Activated CD4-positive, alpha-beta T cell treated with anti-CD3 and anti-CD28 coated beads for 36 hours (primary cell): ENCODE results near the gene WDR20. TPM values are rescaled to one million over a fixed set of nuclear protein-coding genes. Genes with fewer than 3 reads are reported as not detected.
"Not testable (repeated sequence)": the region's sequence is repeated elsewhere in the genome, so short reads cannot be mapped to it uniquely, and the experiment has no call there.

Source experiments
- ATAC-seq: fragments of 200-7000 bp; cut with Tn5 transposase; one replicate; pipeline ENCODE4 v1.10.0; 2021; ENCODE audit warnings: mild to moderate bottlenecking, moderate library complexity
- CTCF ChIA-PET: fragments of 350-600 bp; sonication (Branson Sonifier 250); formaldehyde crosslinking; loops from one replicate; lab custom pipeline; 2021; ENCODE audit warnings: antibody characterized with exemption; lab: Charles Lee
- POLR2A ChIA-PET: fragments of 350-600 bp; sonication (Branson Sonifier 250); formaldehyde crosslinking; loops from one replicate; lab custom pipeline; 2021; ENCODE audit warnings: antibody characterized with exemption, inconsistent platforms; lab: Charles Lee
- DNase-seq: peaks from one replicate; pipeline ENCODE4 v3.0.0-alpha.2; 2020
- H3K27ac Mint-ChIP-seq: one replicate; pipeline ENCODE4 v1.8.0; 2021; ENCODE audit warnings: mixed read lengths
- H3K27me3 Mint-ChIP-seq: one replicate; pipeline ENCODE4 v1.8.0; 2021; ENCODE audit warnings: mixed read lengths
- H3K36me3 Mint-ChIP-seq: one replicate; pipeline ENCODE4 v1.8.0; 2021; ENCODE audit warnings: low read depth, mixed read lengths
- H3K4me1 Mint-ChIP-seq: one replicate; pipeline ENCODE4 v1.8.0; 2021; ENCODE audit warnings: mixed read lengths
- H3K4me3 Mint-ChIP-seq: one replicate; pipeline ENCODE4 v1.8.0; 2021; ENCODE audit warnings: mild to moderate bottlenecking, moderate library complexity, mixed read lengths
- H3K9me3 Mint-ChIP-seq: one replicate; pipeline ENCODE4 v1.8.0; 2021; ENCODE audit warnings: low read depth, mixed read lengths
- intact Hi-C, 2 experiments: fragments of 100-400 bp; cut with DNase I in 1 of 2; cut with micrococcal nuclease in 1 of 2; formaldehyde crosslinking; loops; one replicate each; pipeline versions ENCODE4 v1.14.2 to v1.15.1; 2022 to 2024; cut with DNase I, micrococcal nuclease
- total RNA-seq, 2 experiments: library from RNA; stranded (reverse); gene quantifications; one replicate each; pipeline ENCODE4 v1.2.3, GENCODE V29; 2021

WDR20 gene
- total RNA-seq, 2 experiments from 2014 or later = 18.2 to 24.8 TPM

GRCh38 chr14:102134021-102134420, 5.7 kb upstream of the WDR20 start:
- H3K27me3 Mint-ChIP-seq, intact Hi-C loops, H3K9me3 Mint-ChIP-seq, H3K36me3 Mint-ChIP-seq, CTCF ChIA-PET, H3K4me3 Mint-ChIP-seq, DNase-seq, H3K4me1 Mint-ChIP-seq, ATAC-seq, H3K27ac Mint-ChIP-seq: not testable (repeated sequence)
- POLR2A ChIA-PET = interaction anchor here (0.6 kb wide), 1 partner anchor 255 kb away, joined by 3 read pairs; no protein-coding TSS in a partner anchor

- POLR2A ChIA-PET, DNase-seq, H3K27ac Mint-ChIP-seq, H3K27me3 Mint-ChIP-seq, intact Hi-C loops, H3K4me3 Mint-ChIP-seq, H3K36me3 Mint-ChIP-seq, H3K9me3 Mint-ChIP-seq, ATAC-seq: not testable (repeated sequence)
- peaks cover 10% of the 10 kb centered on the region for H3K4me1 Mint-ChIP-seq
- CTCF ChIA-PET = interaction anchor here (0.6 to 0.7 kb wide), 2 partner anchors 172 to 1543 kb away, joined by 3 read pairs; no protein-coding TSS in a partner anchor
These were observed 5.0 kb upstream of the WDR20 start for GRCh38 chr14:102134719-102135118.

- ATAC-seq, H3K9me3 Mint-ChIP-seq, H3K4me3 Mint-ChIP-seq, DNase-seq, CTCF ChIA-PET, H3K36me3 Mint-ChIP-seq, H3K27ac Mint-ChIP-seq, intact Hi-C loops, POLR2A ChIA-PET, H3K27me3 Mint-ChIP-seq: not testable (repeated sequence)
- H3K4me1 Mint-ChIP-seq = peaks cover 10% of the 10 kb centered on the region
These were observed 4.2 kb upstream of the WDR20 start for GRCh38 chr14:102135456-102135855.

- ATAC-seq (no peak), DNase-seq (no peak)
- Mint-ChIP-seq H3K9me3 (no peaks in the 10 kb centered on the region), H3K4me3 (peak overlapping the region; percentile 96), H3K4me1 (peaks cover 21% of the 10 kb centered on the region), H3K36me3 (peaks cover 8% of the 10 kb centered on the region), H3K27ac (peak overlapping the region; percentile 62), H3K27me3 (no peaks in the 10 kb centered on the region)
- ChIA-PET CTCF (no interaction called here), POLR2A (interaction anchor here (0.6 to 0.7 kb wide), 2 partner anchors 110 to 461 kb away, joined by 3 to 6 read pairs; no protein-coding TSS in a partner anchor)
- intact Hi-C loops = loop anchor here (2.0 kb wide), 4 partner anchors 42 to 370 kb away; partner anchors contain the start of gene ANKRD9 (in 1 of the 2)
These were observed 1.2 kb upstream of the WDR20 start for GRCh38 chr14:102138535-102138934.

GRCh38 chr14:102138961-102139285, 774 bp upstream of the WDR20 start:
- Mint-ChIP-seq H3K27ac (peak overlapping the region; percentile 62), H3K27me3 (no peaks in the 10 kb centered on the region), H3K4me3 (peak overlapping the region; percentile 96), H3K9me3 (no peaks in the 10 kb centered on the region), H3K36me3 (peaks cover 8% of the 10 kb centered on the region), H3K4me1 (peaks cover 21% of the 10 kb centered on the region)
- POLR2A ChIA-PET = interaction anchor here (0.6 to 0.7 kb wide), 2 partner anchors 111 to 460 kb away, joined by 3 to 6 read pairs; no protein-coding TSS in a partner anchor
- DNase-seq (no peak), ATAC-seq (no peak)
- intact Hi-C loops = loop anchor here (1.0 to 2.0 kb wide), 15 partner anchors 42 to 453 kb away; partner anchors contain the start of genes HSP90AA1 (in 2 of the 2), ANKRD9 (in 1 of the 2), CINP (in 1 of the 2) and DYNC1H1 (in 1 of the 2)
- CTCF ChIA-PET = interaction anchor here (0.6 kb wide), 1 partner anchor 1998 kb away, joined by 3 read pairs; no protein-coding TSS in a partner anchor

DNA sequence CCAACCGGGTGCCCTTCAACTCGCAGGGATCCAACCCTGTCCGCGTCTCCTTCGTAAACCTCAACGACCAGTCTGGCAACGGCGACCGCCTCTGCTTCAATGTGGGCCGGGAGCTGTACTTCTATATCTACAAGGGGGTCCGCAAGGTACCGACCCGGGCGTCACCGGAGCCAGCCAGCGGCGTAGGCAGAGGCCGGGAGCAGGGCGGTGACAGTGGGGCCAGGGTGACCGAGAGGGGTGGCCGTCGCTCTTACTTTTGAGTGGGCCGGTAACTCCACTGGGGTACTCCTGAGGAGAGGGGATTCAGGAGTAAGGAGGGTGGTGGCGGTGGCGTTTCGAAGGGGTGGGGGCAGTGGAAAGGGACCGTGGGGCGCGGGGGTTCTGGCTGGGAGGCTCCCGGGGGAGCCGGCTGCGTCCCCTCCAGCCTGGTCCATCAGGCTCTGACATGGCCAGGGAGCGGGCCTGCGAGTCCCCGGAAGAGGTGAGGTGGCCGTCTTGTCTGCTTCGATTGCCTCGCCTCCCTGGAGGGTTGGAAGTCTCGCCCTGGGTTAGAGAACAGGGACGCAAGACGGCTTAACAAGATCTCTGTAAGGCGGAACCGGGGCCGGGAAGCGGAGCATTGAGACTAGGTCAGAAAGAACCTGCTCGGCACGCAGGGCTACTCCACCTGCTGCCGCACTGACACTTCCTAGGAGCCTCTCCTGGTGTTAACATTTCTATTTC, 491 bp downstream of the WDR20 start:
- H3K9me3 Mint-ChIP-seq = no peaks in the 10 kb centered on the region
- ATAC-seq (peak; percentile 16), DNase-seq (peak; percentile 54)
- peaks cover 24% of the 10 kb centered on the region for H3K4me1 Mint-ChIP-seq
- intact Hi-C loops = loop anchor here (1.0 to 5.0 kb wide), 4 partner anchors 42 to 227 kb away; partner anchors contain the start of gene ZNF839 (in 1 of the 2)
- H3K27ac Mint-ChIP-seq = peak overlapping the region; percentile 94
- ChIA-PET POLR2A (interaction anchor here (0.6 kb wide), 1 partner anchor 348 kb away, joined by 3 read pairs; no protein-coding TSS in a partner anchor), CTCF (interaction anchor here (0.6 to 1.4 kb wide), 3 partner anchors 14 to 177 kb away, joined by 3 to 5 read pairs (median 5); no protein-coding TSS in a partner anchor)
- H3K4me3 Mint-ChIP-seq = peak overlapping the region; percentile 96
- no peaks in the 10 kb centered on the region for H3K27me3 Mint-ChIP-seq
- no peaks in the 10 kb centered on the region for H3K36me3 Mint-ChIP-seq

DNA sequence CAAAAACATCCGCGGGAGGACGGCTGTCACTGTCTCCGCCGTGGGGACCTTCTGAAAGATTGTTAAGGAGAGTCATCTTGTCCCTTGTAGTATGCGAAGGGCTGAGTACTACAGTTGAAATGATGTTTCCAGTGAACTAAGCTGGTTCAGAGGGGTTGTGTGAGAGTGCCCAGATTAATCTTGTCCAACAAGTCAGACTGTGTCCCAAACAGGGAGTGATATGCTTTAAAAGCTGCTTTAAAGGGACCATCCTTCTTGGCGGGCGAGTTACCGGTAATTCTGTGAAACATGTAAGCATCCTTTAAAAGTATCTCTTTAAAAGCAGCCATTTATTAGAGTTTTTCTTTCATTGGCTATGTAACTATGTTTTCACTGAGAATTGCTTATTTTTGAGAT, 1.1 kb downstream of the WDR20 start:
- peak overlapping the region; percentile 96 for H3K4me3 Mint-ChIP-seq
- ChIA-PET CTCF (interaction anchor here (0.7 to 1.4 kb wide), 3 partner anchors 14 to 193 kb away, joined by 4 to 5 read pairs (median 5); no protein-coding TSS in a partner anchor), POLR2A (interaction anchor here (0.6 kb wide), 1 partner anchor 348 kb away, joined by 3 read pairs; no protein-coding TSS in a partner anchor)
- peak overlapping the region; percentile 94 for H3K27ac Mint-ChIP-seq
- H3K9me3 Mint-ChIP-seq = no peaks in the 10 kb centered on the region
- H3K27me3 Mint-ChIP-seq = no peaks in the 10 kb centered on the region
- peaks cover 29% of the 10 kb centered on the region for H3K4me1 Mint-ChIP-seq
- ATAC-seq = peak; percentile 7
- intact Hi-C loops = loop anchor here (1.0 to 5.0 kb wide), 4 partner anchors 42 to 227 kb away; partner anchors contain the start of gene ZNF839 (in 1 of the 2)
- DNase-seq = no peak
- peaks cover 3% of the 10 kb centered on the region for H3K36me3 Mint-ChIP-seq

DNA sequence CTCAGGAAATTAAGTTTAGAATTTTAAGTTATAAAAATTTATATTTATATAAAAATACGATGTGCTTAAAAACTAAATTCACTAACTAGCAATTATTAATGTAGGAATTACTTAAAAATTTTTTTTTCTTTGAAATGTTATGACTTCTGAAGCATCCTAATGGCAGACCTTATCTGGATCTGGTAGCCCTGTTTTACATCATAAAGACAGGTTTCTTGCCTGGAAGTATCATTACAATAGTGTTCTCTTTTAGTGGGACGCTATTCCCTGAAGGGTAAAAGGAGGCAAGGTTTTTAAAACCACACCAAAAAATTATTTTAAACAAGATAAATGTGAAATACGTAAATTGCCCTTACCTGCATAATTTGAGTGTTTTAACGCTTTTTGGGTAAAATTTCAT, 2.1 kb downstream of the WDR20 start:
- DNase-seq = no peak
- intact Hi-C loops = loop anchor here in 1 of 2 experiments (2.0 to 5.0 kb wide), 2 partner anchors 41 to 59 kb away; no protein-coding TSS in a partner anchor
- H3K9me3 Mint-ChIP-seq = no peaks in the 10 kb centered on the region
- peaks cover 9% of the 10 kb centered on the region for H3K36me3 Mint-ChIP-seq
- POLR2A ChIA-PET = no interaction called here
- CTCF ChIA-PET = interaction anchor here (0.5 to 1.4 kb wide), 4 partner anchors 13 to 452 kb away, joined by 3 to 5 read pairs (median 4); no protein-coding TSS in a partner anchor
- H3K27ac Mint-ChIP-seq = no peak overlapping the region
- H3K27me3 Mint-ChIP-seq = no peaks in the 10 kb centered on the region
- H3K4me1 Mint-ChIP-seq = peaks cover 40% of the 10 kb centered on the region
- no peak overlapping the region for H3K4me3 Mint-ChIP-seq
- ATAC-seq = no peak

- H3K4me3 Mint-ChIP-seq = no peak overlapping the region
- intact Hi-C loops = loop anchor here in 1 of 2 experiments (5.0 kb wide), 1 partner anchor 37 kb away; no protein-coding TSS in a partner anchor
- CTCF ChIA-PET = interaction anchor here (0.7 to 1.0 kb wide), 3 partner anchors 8 to 172 kb away, joined by 3 read pairs; no protein-coding TSS in a partner anchor
- H3K4me1 Mint-ChIP-seq = peaks cover 38% of the 10 kb centered on the region
- DNase-seq (no peak), ATAC-seq (no peak)
- no peaks in the 10 kb centered on the region for H3K27me3 Mint-ChIP-seq
- no peaks in the 10 kb centered on the region for H3K9me3 Mint-ChIP-seq
- POLR2A ChIA-PET = no interaction called here
- H3K27ac Mint-ChIP-seq = no peak overlapping the region
- peaks cover 16% of the 10 kb centered on the region for H3K36me3 Mint-ChIP-seq
These were observed 5.2 kb downstream of the WDR20 start for GRCh38 chr14:102144914-102145313.

GRCh38 chr14:102145395-102145794, 5.7 kb downstream of the WDR20 start:
- Mint-ChIP-seq H3K4me1 (peaks cover 38% of the 10 kb centered on the region), H3K27ac (no peak overlapping the region), H3K4me3 (no peak overlapping the region), H3K27me3 (no peaks in the 10 kb centered on the region), H3K36me3 (peaks cover 16% of the 10 kb centered on the region), H3K9me3 (no peaks in the 10 kb centered on the region)
- DNase-seq (no peak), ATAC-seq (no peak)
- intact Hi-C loops = no loop called here
- POLR2A ChIA-PET = no interaction called here
- CTCF ChIA-PET = interaction anchor here (0.7 kb wide), 1 partner anchor 9 kb away, joined by 3 read pairs; no protein-coding TSS in a partner anchor

- Mint-ChIP-seq H3K9me3 (no peaks in the 10 kb centered on the region), H3K27ac (no peak overlapping the region), H3K27me3 (no peaks in the 10 kb centered on the region), H3K4me1 (peaks cover 30% of the 10 kb centered on the region), H3K4me3 (no peak overlapping the region), H3K36me3 (peaks cover 24% of the 10 kb centered on the region)
- ChIA-PET POLR2A (interaction anchor here (0.5 kb wide), 1 partner anchor 160 kb away, joined by 3 read pairs; no protein-coding TSS in a partner anchor), CTCF (interaction anchor here (0.7 kb wide), 1 partner anchor 9 kb away, joined by 4 read pairs; no protein-coding TSS in a partner anchor)
- ATAC-seq = no peak
- intact Hi-C loops = no loop called here
- DNase-seq = no peak
These were observed 6.7 kb downstream of the WDR20 start for GRCh38 chr14:102146423-102146822.
